Amygdala (tissue), 56 donors: Measurements from ENCODE around the gene OR2T6.
"Not testable (repeated sequence)": the region's sequence is repeated elsewhere in the genome, so short reads cannot be mapped to it uniquely, and the experiment has no call there.

Source experiments
- DNase-seq, 56 donors: peaks; one replicate each; lab custom pipeline; 2025; lab: John Stamatoyannopoulos, UW

OR2T6 gene

DNA sequence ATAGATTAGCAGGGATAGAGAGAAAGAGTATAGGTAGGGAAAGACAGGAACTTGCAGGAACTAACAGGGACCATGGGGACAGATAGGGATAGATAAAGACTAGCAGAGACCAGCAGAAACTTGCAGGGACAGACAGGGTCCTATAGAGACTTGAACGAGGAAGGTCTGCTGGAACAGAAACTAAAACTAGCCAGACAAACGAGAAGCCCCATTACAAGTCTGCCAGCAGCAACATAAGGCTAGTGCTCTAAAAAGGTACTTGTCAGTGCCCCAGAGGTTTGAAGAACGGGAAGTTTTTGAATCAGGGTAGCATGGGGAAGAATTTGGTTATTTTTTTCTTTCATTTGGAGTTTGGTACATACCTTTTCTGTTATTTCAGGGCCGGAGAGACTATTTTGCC, 56.7 kb downstream of the OR2T6 start:
- DNase-seq: not testable (repeated sequence)

DNA sequence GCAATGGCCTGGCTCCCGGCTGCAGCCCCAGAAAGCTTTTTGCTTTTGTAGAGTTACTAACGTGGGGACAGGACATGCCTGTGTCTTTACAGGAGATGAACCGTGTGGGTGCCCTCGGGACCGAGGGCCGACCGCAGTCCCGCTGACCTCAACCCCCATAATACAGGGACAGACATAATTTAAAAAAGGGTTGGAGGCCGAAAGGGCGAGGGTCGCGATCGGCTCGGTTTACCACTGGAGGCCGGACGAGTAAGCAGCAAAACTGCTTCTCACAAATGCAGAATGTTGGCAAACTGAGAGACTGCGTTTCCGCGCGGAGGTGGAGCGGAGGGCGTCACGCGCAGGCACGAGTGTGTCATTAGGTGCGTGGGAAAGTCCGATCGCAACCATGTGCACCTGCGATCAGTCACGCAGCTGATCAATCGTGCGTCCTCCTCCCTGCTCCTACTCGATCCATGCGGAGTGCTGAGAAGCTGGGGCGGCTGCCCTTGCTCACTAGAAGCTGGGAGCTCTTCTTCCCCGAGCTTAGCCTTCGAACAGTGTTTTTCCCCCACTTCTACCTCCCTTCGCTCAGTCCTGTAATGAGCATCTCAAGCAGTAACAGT, 58.4 kb downstream of the OR2T6 start:
- DNase-seq: not testable (repeated sequence)

DNA sequence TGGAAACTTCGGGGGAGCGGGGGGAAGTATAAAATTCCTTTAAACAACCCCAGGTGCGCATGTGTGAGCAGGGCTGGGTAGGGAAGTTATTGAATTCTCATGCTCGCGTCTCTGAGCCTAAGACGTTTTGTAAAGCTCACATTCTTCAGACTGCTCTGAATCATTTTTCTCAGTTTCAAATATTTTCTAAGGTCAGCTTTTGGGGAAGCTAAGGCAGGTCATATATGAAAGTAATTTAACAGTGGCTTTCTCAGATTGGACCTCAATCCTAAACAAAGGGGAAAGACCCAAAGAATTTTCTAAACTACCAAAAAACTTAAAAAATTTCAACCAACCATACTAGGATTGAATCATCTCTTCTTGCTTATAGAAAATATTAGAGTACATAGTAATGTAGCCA, 59.4 kb downstream of the OR2T6 start:
- not testable (repeated sequence) for DNase-seq

DNA sequence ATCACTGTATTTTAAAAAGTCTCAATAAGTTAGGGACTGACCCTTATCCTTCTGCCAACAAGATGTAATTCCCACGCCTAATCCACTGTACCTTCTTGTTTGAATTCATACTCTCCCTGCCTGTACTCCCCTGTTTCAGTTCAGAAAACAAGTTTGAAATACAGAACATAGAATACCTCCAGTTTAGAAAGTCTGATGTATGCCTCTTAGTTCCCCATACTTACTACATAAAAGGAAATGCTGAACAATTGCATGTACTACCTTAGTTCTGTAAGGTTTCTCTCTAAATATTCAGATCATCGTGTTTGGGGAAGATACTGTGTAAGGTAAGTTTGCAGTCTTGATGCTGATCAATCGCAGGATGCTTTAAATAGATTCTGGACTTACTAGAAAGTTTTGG, 60.8 kb downstream of the OR2T6 start:
- not testable (repeated sequence) for DNase-seq

DNA sequence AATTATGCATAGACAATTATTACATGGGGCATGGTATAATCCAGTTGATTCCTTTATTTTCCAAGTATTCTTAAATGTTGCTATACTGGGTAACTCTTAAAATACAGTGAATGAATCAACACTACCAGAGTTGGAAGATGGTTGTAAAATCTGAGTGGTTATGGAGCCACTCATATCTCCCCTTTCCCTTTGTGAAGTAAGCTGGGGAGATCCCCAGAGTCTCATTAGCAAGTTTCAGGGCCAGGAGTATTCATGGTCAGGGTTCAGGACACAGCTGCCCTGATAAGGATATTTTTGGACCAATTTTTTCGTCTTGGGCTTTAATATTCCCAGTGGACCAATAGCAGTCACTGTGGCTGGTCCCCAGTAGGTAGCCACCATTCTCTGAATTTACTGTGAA, 63.1 kb downstream of the OR2T6 start:
- not testable (repeated sequence) for DNase-seq

DNA sequence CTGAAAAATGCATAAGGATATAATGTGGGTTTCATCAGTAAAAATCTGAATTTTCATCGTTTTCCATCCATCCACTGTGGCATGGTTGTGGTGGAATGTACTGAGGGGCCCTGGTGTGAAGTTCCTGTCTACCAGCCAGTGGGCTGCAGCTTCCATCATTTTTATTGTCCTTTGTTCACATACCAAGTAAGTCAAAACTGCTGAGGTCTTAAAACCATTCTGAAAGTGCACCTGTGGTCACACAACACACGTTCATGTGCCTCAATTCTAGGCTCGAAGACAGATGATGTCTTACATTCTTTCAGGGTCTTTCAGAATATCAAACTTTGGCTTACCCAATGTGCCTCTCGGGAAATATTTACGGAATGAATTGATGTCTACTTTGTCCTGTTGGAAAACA, 63.7 kb downstream of the OR2T6 start:
- not testable (repeated sequence) for DNase-seq
